A549 (cell line): ENCODE measurements around the gene AOAH.

Experiments used
- CBX8 ChIP-seq: fragments of 200-600 bp; sonication (generic); IDR thresholded peaks from 2 replicates; pipeline ENCODE4 v1.6.1; 2016
- EP300 ChIP-seq, 2 experiments: fragments of >200 bp; sonication (Bioruptor Twin); formaldehyde crosslinking; IDR thresholded peaks; 2 replicates in 1 of 2; 3 replicates in 1 of 2; pipeline ENCODE4 v1.6.1; 2016 to 2017
- FOSB ChIP-seq: fragments of 250-450 bp; sonication (Bioruptor Pico); IDR thresholded peaks from 2 replicates; pipeline ENCODE4 v1.5.0; 2020; ENCODE audit warnings: mild to moderate bottlenecking, moderate library complexity
- MYC ChIP-seq: IDR thresholded peaks from 2 replicates; pipeline ENCODE4 v1.6.1; 2012; ENCODE audit warnings: mild to moderate bottlenecking, inconsistent platforms, low read length, improper control_type of control experiment, borderline replicate concordance
- POLR2A ChIP-seq: IDR thresholded peaks from 2 replicates; pipeline ENCODE4 v1.6.1; 2012; ENCODE audit warnings: mild to moderate bottlenecking, low read length
- RAD21 ChIP-seq, 2 experiments: fragments of >200 bp in 1 of 2; sonication (Bioruptor Twin) in 1 of 2; formaldehyde crosslinking in 1 of 2; IDR thresholded peaks in 1 of 2; conservative IDR thresholded peaks in 1 of 2; 2 replicates in 1 of 2; 3 replicates in 1 of 2; pipeline ENCODE4 v1.6.1; 2012 to 2018; ENCODE audit warnings: inconsistent platforms in 1 of 2
- RFX5 ChIP-seq: fragments of 450-650 bp; IDR thresholded peaks from 2 replicates; pipeline ENCODE4 v1.7.1; 2014; ENCODE audit warnings: antibody characterized with exemption, mild to moderate bottlenecking, moderate library complexity
- TF ChIP-seq, protein P1 (sequence below): fragments of >200 bp; sonication (Bioruptor Twin); formaldehyde crosslinking; IDR thresholded peaks from 3 replicates; pipeline ENCODE4 v1.5.1; 2016
- TF ChIP-seq, protein P2 (sequence below): fragments of 450-650 bp; IDR thresholded peaks from 2 replicates; pipeline ENCODE4 v1.6.1; 2014; ENCODE audit warnings: antibody characterized with exemption

DNA sequence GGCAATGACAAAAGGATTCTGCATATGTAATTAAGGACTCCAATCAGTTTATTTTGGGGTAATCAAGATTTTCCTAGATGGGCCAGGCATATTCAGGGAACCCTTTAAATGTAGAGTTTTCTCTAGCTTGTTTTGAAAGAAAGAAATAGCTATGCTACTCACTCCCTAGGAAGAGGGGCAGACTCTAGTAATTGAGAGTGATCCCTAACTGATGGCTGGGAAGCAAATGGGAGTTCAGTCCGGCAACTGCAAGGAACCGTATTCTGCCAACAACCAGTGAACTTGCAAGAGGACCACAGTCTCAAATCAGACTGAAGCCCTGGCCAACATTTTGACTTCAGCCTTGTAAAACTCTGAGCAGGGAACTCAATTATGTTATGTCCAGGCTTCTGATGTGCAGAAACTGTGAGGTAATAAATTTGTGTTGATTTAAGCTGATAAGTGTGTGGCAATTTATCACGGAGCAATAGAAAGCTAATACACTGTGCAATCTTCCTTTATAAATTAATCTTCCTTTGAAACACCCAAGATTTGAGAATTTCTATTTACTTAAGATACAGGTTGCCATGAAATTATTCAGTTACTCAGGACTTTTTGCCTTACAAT lies 14.0 kb downstream of the AOAH start:
- TF ChIP-seq, protein P1, sequence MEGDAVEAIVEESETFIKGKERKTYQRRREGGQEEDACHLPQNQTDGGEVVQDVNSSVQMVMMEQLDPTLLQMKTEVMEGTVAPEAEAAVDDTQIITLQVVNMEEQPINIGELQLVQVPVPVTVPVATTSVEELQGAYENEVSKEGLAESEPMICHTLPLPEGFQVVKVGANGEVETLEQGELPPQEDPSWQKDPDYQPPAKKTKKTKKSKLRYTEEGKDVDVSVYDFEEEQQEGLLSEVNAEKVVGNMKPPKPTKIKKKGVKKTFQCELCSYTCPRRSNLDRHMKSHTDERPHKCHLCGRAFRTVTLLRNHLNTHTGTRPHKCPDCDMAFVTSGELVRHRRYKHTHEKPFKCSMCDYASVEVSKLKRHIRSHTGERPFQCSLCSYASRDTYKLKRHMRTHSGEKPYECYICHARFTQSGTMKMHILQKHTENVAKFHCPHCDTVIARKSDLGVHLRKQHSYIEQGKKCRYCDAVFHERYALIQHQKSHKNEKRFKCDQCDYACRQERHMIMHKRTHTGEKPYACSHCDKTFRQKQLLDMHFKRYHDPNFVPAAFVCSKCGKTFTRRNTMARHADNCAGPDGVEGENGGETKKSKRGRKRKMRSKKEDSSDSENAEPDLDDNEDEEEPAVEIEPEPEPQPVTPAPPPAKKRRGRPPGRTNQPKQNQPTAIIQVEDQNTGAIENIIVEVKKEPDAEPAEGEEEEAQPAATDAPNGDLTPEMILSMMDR, result no peak
- no peak for TF ChIP-seq CBX8
- no peak for TF ChIP-seq POLR2A
- TF ChIP-seq, protein P2, sequence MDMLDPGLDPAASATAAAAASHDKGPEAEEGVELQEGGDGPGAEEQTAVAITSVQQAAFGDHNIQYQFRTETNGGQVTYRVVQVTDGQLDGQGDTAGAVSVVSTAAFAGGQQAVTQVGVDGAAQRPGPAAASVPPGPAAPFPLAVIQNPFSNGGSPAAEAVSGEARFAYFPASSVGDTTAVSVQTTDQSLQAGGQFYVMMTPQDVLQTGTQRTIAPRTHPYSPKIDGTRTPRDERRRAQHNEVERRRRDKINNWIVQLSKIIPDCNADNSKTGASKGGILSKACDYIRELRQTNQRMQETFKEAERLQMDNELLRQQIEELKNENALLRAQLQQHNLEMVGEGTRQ, result no peak
- TF ChIP-seq RAD21 (conservative IDR thresholded peaks at IDR 0.05 in 1 of 2, IDR thresholded peaks at IDR 0.05 in 1 of 2), result no peak
- TF ChIP-seq MYC, result no peak
- no peak for TF ChIP-seq FOSB (CRISPR knock-in tag)
- TF ChIP-seq RFX5, result no peak
- no peak for TF ChIP-seq EP300 (IDR thresholded peaks at IDR 0.05)
